GM19452 (cell line): ENCODE results near the gene NR1H4.
"Not testable (repeated sequence)": the region's sequence is repeated elsewhere in the genome, so short reads cannot be mapped to it uniquely, and the experiment has no call there.

Experiments
- ATAC-seq: cut with Tn5 transposase; IDR thresholded peaks from one replicate; pipeline ENCODE4 v1.9.1; 2021; ENCODE audit not compliant: unreplicated experiment

The NR1H4 gene

GRCh38 chr12:100565987-100566545, 92.4 kb downstream of the NR1H4 start:
- ATAC-seq = no peak

- ATAC-seq = peak; percentile 94
Observed at GRCh38 chr12:100566887-100567637, 93.4 kb downstream of the NR1H4 start.

- ATAC-seq = peak; percentile 14
Observed at GRCh38 chr12:100567945-100568344, 94.3 kb downstream of the NR1H4 start.

- no peak for ATAC-seq
Observed at GRCh38 chr12:100572184-100572583, 98.5 kb downstream of the NR1H4 start.

- ATAC-seq = peak; percentile 99
Observed at GRCh38 chr12:100573292-100574186, 99.9 kb downstream of the NR1H4 start, which contains the start of gene GAS2L3. Gene GAS2L3 (plus strand): TSS chr12:100573684. CDS start chr12:100594905, 21,221 bp downstream.

- no peak for ATAC-seq
Observed at GRCh38 chr12:100574187-100575074, 100.8 kb downstream of the NR1H4 start.

GRCh38 chr12:100576331-100577036, 102.8 kb downstream of the NR1H4 start:
- no peak for ATAC-seq

- ATAC-seq = no peak
Observed at GRCh38 chr12:100578923-100579322, 105.3 kb downstream of the NR1H4 start.

- ATAC-seq = no peak
Observed at GRCh38 chr12:100579844-100580243, 106.2 kb downstream of the NR1H4 start.

GRCh38 chr12:100584256-100584655, 110.6 kb downstream of the NR1H4 start:
- no peak for ATAC-seq

GRCh38 chr12:100591979-100592378, 118.3 kb downstream of the NR1H4 start:
- no peak for ATAC-seq

GRCh38 chr12:100593490-100593889, 119.8 kb downstream of the NR1H4 start:
- ATAC-seq = no peak

GRCh38 chr12:100601626-100602025, 128.0 kb downstream of the NR1H4 start:
- no peak for ATAC-seq

- not testable (repeated sequence) for ATAC-seq
Observed at GRCh38 chr12:100602997-100603396, 129.3 kb downstream of the NR1H4 start.

GRCh38 chr12:100608776-100609175, 135.1 kb downstream of the NR1H4 start:
- ATAC-seq = no peak

GRCh38 chr12:100610666-100611430, 137.2 kb downstream of the NR1H4 start:
- no peak for ATAC-seq

GRCh38 chr12:100612606-100613005, 138.9 kb downstream of the NR1H4 start:
- ATAC-seq = no peak
